Large intestine (tissue), 3 donors: Measurements from ENCODE around the gene PCDH17. TPM values are rescaled to one million over a fixed set of nuclear protein-coding genes. Genes with fewer than 3 reads are reported as not detected.

Experiments used
- DNase-seq, 2 donors: peaks; one replicate each; pipeline versions ENCODE4 v3.0.0 to v3.0.0-alpha.2; 2013
- H3K27ac ChIP-seq: one replicate; pipeline ENCODE4 v1.5.1; 2013; ENCODE audit warnings: low read length
- H3K27me3 ChIP-seq: 2 replicates; pipeline ENCODE4 v1.6.1; 2013; ENCODE audit warnings: low read length; ENCODE audit not compliant: control insufficient read depth, insufficient read depth
- H3K36me3 ChIP-seq: 2 replicates; pipeline ENCODE4 v1.6.1; 2013; ENCODE audit warnings: low read length; ENCODE audit not compliant: control insufficient read depth, insufficient read depth
- H3K4me1 ChIP-seq: one replicate; pipeline ENCODE4 v1.6.1; 2013; ENCODE audit warnings: low read length; ENCODE audit not compliant: control insufficient read depth, insufficient read depth
- H3K4me3 ChIP-seq: one replicate; pipeline ENCODE4 v1.5.1; 2013; ENCODE audit warnings: low read length
- H3K9me3 ChIP-seq: one replicate; pipeline ENCODE4 v1.6.1; 2013; ENCODE audit warnings: mild to moderate bottlenecking, low read depth, low read length, moderate library complexity; ENCODE audit not compliant: control insufficient read depth
- WGBS: methylation state at CpG from one replicate; pipeline ENCODE4 v1.1.5; 2013; ENCODE audit warnings: low lambda C conversion rate; ENCODE audit not compliant: insufficient coverage; 5-methylcytosine and 5-hydroxymethylcytosine counted together
- polyA plus RNA-seq: library from polyadenylated mRNA; unstranded; fragments of 120-200 nt; gene quantifications from one replicate; pipeline ENCODE4 v1.2.1, GENCODE V29; 2013

The PCDH17 gene
- polyA plus RNA-seq, 1 donor = 8.4 TPM

- no peak overlapping the region for H3K27ac ChIP-seq
- no CpG with 5 or more reads among the region's 78 CpGs for WGBS
- DNase-seq = peak in 1 of 2 donors; percentile 20
- peaks cover 8% of the 10 kb centered on the region for H3K4me1 ChIP-seq
- peaks cover 18% of the 10 kb centered on the region for H3K9me3 ChIP-seq
- H3K27me3 ChIP-seq = peaks cover 61% of the 10 kb centered on the region
- no peaks in the 10 kb centered on the region for H3K36me3 ChIP-seq
- H3K4me3 ChIP-seq = peak overlapping the region; percentile 42
These were observed 2.6 kb downstream of the PCDH17 start for GRCh38 chr13:57633950-57634838.

- no peak overlapping the region for H3K27ac ChIP-seq
- no peaks in the 10 kb centered on the region for H3K36me3 ChIP-seq
- DNase-seq = no peak
- H3K9me3 ChIP-seq = peaks cover 16% of the 10 kb centered on the region
- peaks cover 55% of the 10 kb centered on the region for H3K27me3 ChIP-seq
- H3K4me1 ChIP-seq = peaks cover 8% of the 10 kb centered on the region
- WGBS = no CpG with 5 or more reads among the region's 15 CpGs
- peak overlapping the region; percentile 42 for H3K4me3 ChIP-seq
These were observed 3.3 kb downstream of the PCDH17 start for GRCh38 chr13:57634839-57635165.

GRCh38 chr13:57635541-57636085 is 4.1 kb downstream of the PCDH17 start:
- H3K36me3 ChIP-seq = no peaks in the 10 kb centered on the region
- DNase-seq = no peak
- H3K4me1 ChIP-seq = peaks cover 8% of the 10 kb centered on the region
- H3K27ac ChIP-seq = no peak overlapping the region
- 80% methylated on average over 2 of the region's 2 CpGs for WGBS
- peaks cover 46% of the 10 kb centered on the region for H3K27me3 ChIP-seq
- peaks cover 14% of the 10 kb centered on the region for H3K9me3 ChIP-seq
- no peak overlapping the region for H3K4me3 ChIP-seq

- Histone ChIP-seq H3K4me1 (peaks cover 8% of the 10 kb centered on the region), H3K27me3 (peaks cover 34% of the 10 kb centered on the region), H3K36me3 (no peaks in the 10 kb centered on the region), H3K27ac (no peak overlapping the region), H3K9me3 (peaks cover 14% of the 10 kb centered on the region), H3K4me3 (no peak overlapping the region)
- DNase-seq = no peak
- 73% methylated on average over 2 of the region's 2 CpGs for WGBS
These were observed 5.3 kb downstream of the PCDH17 start for GRCh38 chr13:57636816-57637215.

GRCh38 chr13:57637515-57637914 is 6.0 kb downstream of the PCDH17 start:
- no peak for DNase-seq
- Histone ChIP-seq H3K36me3 (no peaks in the 10 kb centered on the region), H3K4me3 (no peak overlapping the region), H3K4me1 (peaks cover 5% of the 10 kb centered on the region), H3K27ac (no peak overlapping the region), H3K9me3 (peaks cover 9% of the 10 kb centered on the region), H3K27me3 (peaks cover 27% of the 10 kb centered on the region)
- 100% methylated on average over 1 of the region's 1 CpG for WGBS

- no peak for DNase-seq
- Histone ChIP-seq H3K27me3 (peaks cover 19% of the 10 kb centered on the region), H3K4me3 (no peak overlapping the region), H3K9me3 (peaks cover 2% of the 10 kb centered on the region), H3K4me1 (no peaks in the 10 kb centered on the region), H3K27ac (no peak overlapping the region), H3K36me3 (no peaks in the 10 kb centered on the region)
- WGBS = 61% methylated on average over 2 of the region's 4 CpGs
These were observed 6.8 kb downstream of the PCDH17 start for GRCh38 chr13:57638186-57638890.

- 100% methylated on average over 2 of the region's 4 CpGs for WGBS
- H3K4me1 ChIP-seq = no peaks in the 10 kb centered on the region
- peaks cover 2% of the 10 kb centered on the region for H3K27me3 ChIP-seq
These were observed 9.1 kb downstream of the PCDH17 start for GRCh38 chr13:57640607-57641006.

GRCh38 chr13:57641051-57641450 is 9.5 kb downstream of the PCDH17 start:
- H3K4me3 ChIP-seq = no peak overlapping the region
- H3K27ac ChIP-seq = no peak overlapping the region
- WGBS = no CpG with 5 or more reads among the region's 3 CpGs
- no peaks in the 10 kb centered on the region for H3K36me3 ChIP-seq
- no peak for DNase-seq
- no peaks in the 10 kb centered on the region for H3K4me1 ChIP-seq
- H3K27me3 ChIP-seq = no peaks in the 10 kb centered on the region
- H3K9me3 ChIP-seq = no peaks in the 10 kb centered on the region

More at GRCh38 chr13:57640607-57641006, 9.1 kb downstream of the PCDH17 start:
- DNase-seq = no peak
- Histone ChIP-seq H3K27ac (no peak overlapping the region), H3K36me3 (no peaks in the 10 kb centered on the region), H3K9me3 (no peaks in the 10 kb centered on the region), H3K4me3 (no peak overlapping the region)

GRCh38 chr13:57644106-57644505 is 12.6 kb downstream of the PCDH17 start:
- H3K36me3 ChIP-seq = no peaks in the 10 kb centered on the region
- no peaks in the 10 kb centered on the region for H3K4me1 ChIP-seq
- WGBS = 90% methylated on average over 3 of the region's 3 CpGs
- H3K27ac ChIP-seq = no peak overlapping the region
- DNase-seq = no peak
- no peaks in the 10 kb centered on the region for H3K27me3 ChIP-seq
- H3K9me3 ChIP-seq = no peaks in the 10 kb centered on the region
- H3K4me3 ChIP-seq = no peak overlapping the region

- Histone ChIP-seq H3K27ac (no peak overlapping the region), H3K9me3 (no peaks in the 10 kb centered on the region), H3K36me3 (no peaks in the 10 kb centered on the region), H3K4me1 (no peaks in the 10 kb centered on the region), H3K4me3 (no peak overlapping the region), H3K27me3 (no peaks in the 10 kb centered on the region)
- DNase-seq = no peak
- 63% methylated on average over 3 of the region's 6 CpGs for WGBS
These were observed 21.9 kb downstream of the PCDH17 start for GRCh38 chr13:57653229-57653989.
